Chondrocyte (in vitro differentiated cells): ENCODE measurements around the gene TACR2. TPM values are rescaled to one million over a fixed set of nuclear protein-coding genes. Genes with fewer than 3 reads are reported as not detected.

ENCODE experiments used
- DNase-seq: peaks from one replicate; pipeline ENCODE4 v3.0.0; 2021; ENCODE audit warnings: mixed read lengths, low spot score
- H3K27ac Mint-ChIP-seq: one replicate; pipeline ENCODE4 v1.8.0; 2021; ENCODE audit warnings: mild to moderate bottlenecking, moderate library complexity, mixed read lengths; ENCODE audit not compliant: unreplicated experiment
- H3K27me3 Mint-ChIP-seq: 2 replicates; pipeline ENCODE4 v1.8.0; 2021; ENCODE audit warnings: low read depth, mixed read lengths
- H3K36me3 Mint-ChIP-seq: 2 replicates; pipeline ENCODE4 v1.8.0; 2021; ENCODE audit warnings: low read depth, mixed read lengths
- H3K4me1 Mint-ChIP-seq: 2 replicates; pipeline ENCODE4 v1.8.0; 2021; ENCODE audit warnings: low read depth, mild to moderate bottlenecking, mixed read lengths
- H3K4me3 Mint-ChIP-seq: one replicate; pipeline ENCODE4 v1.8.0; 2021; ENCODE audit warnings: mild to moderate bottlenecking, moderate library complexity, mixed read lengths; ENCODE audit not compliant: unreplicated experiment
- H3K9me3 Mint-ChIP-seq: 2 replicates; pipeline ENCODE4 v1.8.0; 2021; ENCODE audit warnings: low read depth, mixed read lengths
- long read RNA-seq: library from polyadenylated mRNA; stranded (forward); transcript quantifications from one replicate; pipeline ENCODE4 v2.0.0, GENCODE V29; 2021
- total RNA-seq: library from RNA; stranded (reverse); gene quantifications from 3 replicates; pipeline ENCODE4 v1.2.1, GENCODE V29; 2021
- TF ChIP-seq, protein P1 (sequence below): fragments of 200-600 bp; sonication (generic); IDR thresholded peaks from 2 replicates; pipeline ENCODE4 v1.5.0; 2021; ENCODE audit warnings: antibody characterized with exemption, mild to moderate bottlenecking, moderate library complexity

Gene TACR2
- not detected in 3 replicates for total RNA-seq
- long read RNA-seq, result 0 reads

DNA sequence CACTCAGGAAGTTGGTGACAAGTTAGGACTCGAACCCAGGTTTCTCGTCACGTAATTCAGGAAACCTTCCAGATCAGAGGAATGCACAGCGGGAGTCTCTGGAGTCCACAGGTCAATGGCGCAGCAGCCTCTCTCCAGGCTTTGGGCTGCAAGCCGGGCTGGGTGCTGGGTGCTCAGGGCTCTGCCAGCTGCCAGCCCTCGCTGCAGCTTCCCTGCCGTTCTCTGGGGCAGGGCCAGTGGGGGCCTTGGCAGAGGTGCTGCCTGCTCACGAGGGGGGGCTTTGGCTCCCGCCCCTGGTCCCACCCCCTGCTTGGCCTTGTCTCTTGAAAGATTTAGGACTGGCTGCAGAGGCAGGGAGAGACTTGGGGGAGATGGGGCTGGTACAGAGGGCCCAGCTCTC is at the start of gene TACR2:
TACR2 (minus strand) TSS at position 224 of the 400 bp plus-strand sequence. CDS start 595 bp downstream, outside the sequence.
- Mint-ChIP-seq H3K4me1 (peaks cover 9% of the 10 kb centered on the region), H3K27ac (no peak within 1 kb of the TSS), H3K4me3 (no peak within 1 kb of the TSS), H3K9me3 (no peaks in the 10 kb centered on the region), H3K27me3 (no peaks in the 10 kb centered on the region), H3K36me3 (no peaks in the 10 kb centered on the region)
- TF ChIP-seq, protein P1, sequence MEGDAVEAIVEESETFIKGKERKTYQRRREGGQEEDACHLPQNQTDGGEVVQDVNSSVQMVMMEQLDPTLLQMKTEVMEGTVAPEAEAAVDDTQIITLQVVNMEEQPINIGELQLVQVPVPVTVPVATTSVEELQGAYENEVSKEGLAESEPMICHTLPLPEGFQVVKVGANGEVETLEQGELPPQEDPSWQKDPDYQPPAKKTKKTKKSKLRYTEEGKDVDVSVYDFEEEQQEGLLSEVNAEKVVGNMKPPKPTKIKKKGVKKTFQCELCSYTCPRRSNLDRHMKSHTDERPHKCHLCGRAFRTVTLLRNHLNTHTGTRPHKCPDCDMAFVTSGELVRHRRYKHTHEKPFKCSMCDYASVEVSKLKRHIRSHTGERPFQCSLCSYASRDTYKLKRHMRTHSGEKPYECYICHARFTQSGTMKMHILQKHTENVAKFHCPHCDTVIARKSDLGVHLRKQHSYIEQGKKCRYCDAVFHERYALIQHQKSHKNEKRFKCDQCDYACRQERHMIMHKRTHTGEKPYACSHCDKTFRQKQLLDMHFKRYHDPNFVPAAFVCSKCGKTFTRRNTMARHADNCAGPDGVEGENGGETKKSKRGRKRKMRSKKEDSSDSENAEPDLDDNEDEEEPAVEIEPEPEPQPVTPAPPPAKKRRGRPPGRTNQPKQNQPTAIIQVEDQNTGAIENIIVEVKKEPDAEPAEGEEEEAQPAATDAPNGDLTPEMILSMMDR, result no peak
- no peak for DNase-seq

DNA sequence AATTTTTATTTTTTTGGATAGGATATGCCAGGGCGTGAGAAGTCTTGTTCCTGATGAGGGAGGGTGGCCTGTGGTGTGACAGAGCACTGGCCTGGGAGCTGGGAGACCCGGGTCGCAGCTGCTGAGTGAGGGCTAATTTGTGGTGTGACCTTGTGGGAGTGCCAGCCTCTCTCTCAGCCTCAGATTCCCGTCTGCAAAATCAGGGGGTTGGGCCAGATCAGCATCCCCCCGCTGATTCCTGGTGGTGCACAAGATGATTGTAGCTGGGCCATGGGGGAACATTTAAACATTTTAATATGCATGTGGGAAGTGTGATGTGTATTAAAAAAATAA is 49.4 kb upstream of the TACR2 start:
- no peak overlapping the region for H3K27ac Mint-ChIP-seq

DNA sequence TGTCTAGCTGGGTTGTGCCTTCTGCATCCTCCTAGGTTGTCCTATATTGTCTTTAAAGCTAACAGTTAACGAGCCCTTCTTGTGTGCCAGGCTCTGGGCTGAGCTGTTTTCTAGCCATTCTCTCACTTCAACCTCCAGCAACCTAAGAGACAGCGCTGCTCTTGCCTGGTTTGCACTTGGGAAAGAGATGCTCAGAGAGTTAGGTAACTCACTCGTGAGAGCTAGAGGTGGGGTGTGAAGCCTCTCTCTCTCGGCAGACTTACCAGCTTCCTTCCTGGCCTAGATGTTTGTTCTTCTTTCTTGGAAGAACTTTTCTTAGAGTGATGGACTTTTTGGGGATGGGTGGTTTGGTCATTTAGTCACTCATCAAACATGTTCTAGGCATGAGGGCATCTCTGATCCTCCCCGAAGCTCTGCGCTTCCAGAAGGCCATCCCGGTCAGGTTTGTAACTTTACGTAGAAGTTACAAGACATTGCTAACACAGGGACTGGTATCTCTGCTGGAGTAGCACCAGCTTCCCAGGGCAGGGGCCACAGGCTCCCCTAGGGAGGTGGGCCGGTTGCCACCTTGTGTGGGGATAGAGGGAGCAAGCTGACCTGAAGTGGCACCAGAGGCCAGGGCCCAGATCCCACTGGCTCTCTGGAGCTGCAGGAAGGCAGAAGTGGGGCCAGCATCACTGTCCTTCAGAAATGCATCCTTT is 48.9 kb upstream of the TACR2 start:
- no peaks in the 10 kb centered on the region for H3K27me3 Mint-ChIP-seq
- H3K9me3 Mint-ChIP-seq, result no peaks in the 10 kb centered on the region
- TF ChIP-seq, protein P1, result no peak
- no peaks in the 10 kb centered on the region for H3K36me3 Mint-ChIP-seq
- no peak for DNase-seq
- H3K27ac Mint-ChIP-seq, result no peak overlapping the region
- peaks cover 34% of the 10 kb centered on the region for H3K4me1 Mint-ChIP-seq
- H3K4me3 Mint-ChIP-seq, result no peak overlapping the region

More for the DNA sequence above, 49.4 kb upstream of the TACR2 start:
- Mint-ChIP-seq H3K9me3 (no peaks in the 10 kb centered on the region), H3K4me3 (no peak overlapping the region), H3K4me1 (peaks cover 39% of the 10 kb centered on the region), H3K27me3 (no peaks in the 10 kb centered on the region), H3K36me3 (no peaks in the 10 kb centered on the region)
- TF ChIP-seq, protein P1, result no peak
- DNase-seq, result no peak

DNA sequence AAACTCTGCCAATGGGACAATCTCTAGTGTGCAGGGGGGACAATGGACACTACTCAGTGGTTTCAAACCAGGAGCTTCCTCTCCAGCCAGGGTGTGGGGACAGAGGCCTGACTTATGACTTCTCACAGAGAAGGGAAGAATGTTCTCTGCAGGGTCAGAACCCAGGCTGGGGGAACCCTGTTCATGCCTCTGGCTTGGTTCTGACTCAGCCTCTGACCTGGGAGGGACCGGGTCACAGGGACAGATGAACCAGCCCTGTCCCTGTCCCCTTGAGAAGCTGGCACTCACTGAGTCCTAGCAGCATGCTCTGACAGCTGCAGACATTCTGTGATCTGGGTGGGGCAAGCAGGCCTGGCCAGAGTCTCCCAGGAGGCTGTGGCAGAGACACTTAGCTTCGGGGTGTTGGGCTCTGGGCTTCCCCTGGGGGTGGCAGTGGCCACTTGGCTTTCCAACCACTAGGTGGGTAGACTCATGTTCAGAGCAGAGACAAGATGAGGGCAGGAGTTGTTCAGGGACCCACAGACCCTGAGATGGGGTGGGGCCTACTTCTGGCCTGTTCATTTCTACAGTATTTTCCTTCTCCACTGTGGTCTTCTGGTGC is 48.2 kb upstream of the TACR2 start:
- peaks cover 27% of the 10 kb centered on the region for H3K4me1 Mint-ChIP-seq
- no peaks in the 10 kb centered on the region for H3K36me3 Mint-ChIP-seq
- DNase-seq, result no peak
- no peaks in the 10 kb centered on the region for H3K9me3 Mint-ChIP-seq
- TF ChIP-seq, protein P1, result no peak
- no peak overlapping the region for H3K27ac Mint-ChIP-seq
- no peak overlapping the region for H3K4me3 Mint-ChIP-seq
- H3K27me3 Mint-ChIP-seq, result no peaks in the 10 kb centered on the region

DNA sequence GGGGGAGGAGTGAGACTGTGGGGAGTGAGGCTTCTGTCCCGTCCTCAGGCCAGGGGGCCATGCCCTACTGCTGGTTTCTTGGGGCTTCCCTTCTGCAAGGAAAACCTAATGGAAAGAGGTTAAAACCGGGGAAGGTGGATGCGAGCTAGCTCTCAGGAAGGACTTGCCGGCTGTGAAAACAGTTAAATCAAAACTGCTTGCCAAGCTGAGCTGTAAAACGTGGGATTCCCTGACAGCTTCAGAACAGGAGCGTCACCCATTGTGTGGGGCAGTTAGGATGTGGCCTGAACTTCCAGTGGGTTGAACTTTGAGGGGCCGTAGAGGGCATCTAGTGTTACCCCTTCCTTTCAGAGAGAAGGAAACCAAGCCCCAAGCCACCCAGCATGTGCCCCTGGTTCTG is 47.7 kb upstream of the TACR2 start:
- Mint-ChIP-seq H3K4me1 (peaks cover 24% of the 10 kb centered on the region), H3K27me3 (no peaks in the 10 kb centered on the region), H3K4me3 (no peak overlapping the region), H3K27ac (no peak overlapping the region), H3K36me3 (no peaks in the 10 kb centered on the region), H3K9me3 (no peaks in the 10 kb centered on the region)
- no peak for DNase-seq
- TF ChIP-seq, protein P1, result no peak
